HCT116 (cell line): ENCODE measurements around the gene DLG5. TPM values are rescaled to one million over a fixed set of nuclear protein-coding genes. Genes with fewer than 3 reads are reported as not detected.

Experiments used
- ATAC-seq: fragments of 200-7000 bp; cut with Tn5 transposase; 2 replicates; pipeline ENCODE4 v1.9.1; 2020; ENCODE audit warnings: mild to moderate bottlenecking, moderate library complexity
- BruUV-seq: library from RNA; stranded (reverse); fragments of 400-500 nt; replicated peaks from 2 replicates; lab custom pipeline; 2021; lab: Mats Ljungman, UMichigan
- CTCF ChIA-PET: fragments of 300-600 bp; sonication (Branson Sonifier 250); formaldehyde crosslinking; loops from one replicate; lab custom pipeline; 2021; ENCODE audit warnings: antibody characterized with exemption; lab: Charles Lee
- POLR2A ChIA-PET: fragments of 300-600, 350-600 bp; sonication (Branson Sonifier 250); formaldehyde crosslinking; loops from one replicate; lab custom pipeline; 2021; ENCODE audit warnings: antibody characterized with exemption; lab: Charles Lee
- RAD21 ChIA-PET, 2 experiments: fragments of 300-600 bp; sonication (Branson Sonifier 250); formaldehyde crosslinking; loops; one replicate each; lab custom pipeline; 2023; ENCODE audit warnings: low total read pairs in 2 of 2; ENCODE audit not compliant: uncharacterized antibody in 2 of 2, unreplicated experiment in 2 of 2, low non-redundant PET in 1 of 2; lab: Charles Lee
- DNase-seq: peaks from one replicate; pipeline ENCODE4 v3.0.0-alpha.2; 2010; ENCODE audit warnings: low read depth, low spot score
- H2AFZ ChIP-seq: fragments of 200-600 bp; shearing (Covaris generic), sonication (generic); 2 replicates; pipeline ENCODE4 v1.6.1; 2017; ENCODE audit warnings: low read depth, mixed run types, mixed read lengths, antibody characterized with exemption, low read length; ENCODE audit not compliant: poor library complexity, severe bottlenecking
- H3K27ac ChIP-seq: 2 replicates; pipeline ENCODE4 v1.5.1; 2012; ENCODE audit warnings: low read depth, low read length
- H3K27me3 ChIP-seq: fragments of 200-600 bp; sonication (generic); 2 replicates; pipeline ENCODE4 v1.6.1; 2016; ENCODE audit warnings: mixed run types, low read length, mixed read lengths; ENCODE audit not compliant: insufficient read depth
- H3K36me3 ChIP-seq, 2 experiments: fragments of 200-500 bp in 1 of 2; fragments of 200-600 bp in 1 of 2; sonication (Bioruptor generic) in 1 of 2; sonication (generic) in 1 of 2; 2 replicates each; pipeline versions ENCODE4 v1.5.1 to v1.6.1; 2014 to 2016; ENCODE audit warnings: low read length in 2 of 2, inconsistent platforms in 1 of 2, mixed read lengths in 1 of 2, mixed run types in 1 of 2; ENCODE audit not compliant: insufficient read depth in 2 of 2, control insufficient read depth in 1 of 2
- H3K4me1 ChIP-seq, 2 experiments: fragments of 200-600 bp in 1 of 2; sonication (generic) in 1 of 2; 2 replicates each; pipeline versions ENCODE4 v1.5.1 to v1.6.1; 2012 to 2017; ENCODE audit warnings: low read length in 2 of 2, inconsistent platforms in 1 of 2, mild to moderate bottlenecking in 1 of 2, mixed read lengths in 1 of 2, mixed run types in 1 of 2, moderate library complexity in 1 of 2; ENCODE audit not compliant: insufficient read depth in 2 of 2, control insufficient read depth in 1 of 2
- H3K4me2 ChIP-seq: fragments of 200-600 bp; sonication (generic); 2 replicates; pipeline ENCODE4 v1.6.1; 2017; ENCODE audit warnings: mixed run types, low read length, mixed read lengths
- H3K4me3 ChIP-seq, 2 experiments: fragments of 200-600 bp in 1 of 2; sonication (generic) in 1 of 2; replicated peaks in 1 of 2; 2 replicates each; pipeline ENCODE4 v1.5.1; 2011 to 2016; ENCODE audit warnings: low read length in 2 of 2, control low read depth in 1 of 2, low read depth in 1 of 2, mild to moderate bottlenecking in 1 of 2, mixed read lengths in 1 of 2, mixed run types in 1 of 2
- H3K79me2 ChIP-seq: fragments of 200-600 bp; sonication (generic); 2 replicates; pipeline ENCODE4 v1.6.1; 2017; ENCODE audit warnings: mild to moderate bottlenecking, mixed run types, low read length, moderate library complexity, mixed read lengths; ENCODE audit not compliant: insufficient read depth
- H3K9ac ChIP-seq: fragments of 200-600 bp; sonication (generic); 2 replicates; pipeline ENCODE4 v1.6.1; 2016; ENCODE audit warnings: low read length, mixed read lengths
- H3K9me2 ChIP-seq: fragments of 200-600 bp; sonication (generic), shearing (Covaris generic); 2 replicates; pipeline ENCODE4 v1.6.1; 2017; ENCODE audit warnings: mixed run types, mild to moderate bottlenecking, moderate library complexity; ENCODE audit not compliant: insufficient read depth
- H3K9me3 ChIP-seq, 2 experiments: fragments of 200-500 bp in 1 of 2; fragments of 200-600 bp in 1 of 2; sonication (Bioruptor generic) in 1 of 2; sonication (generic) in 1 of 2; 2 replicates each; pipeline ENCODE4 v1.6.1; 2014 to 2017; ENCODE audit warnings: low read length in 2 of 2, mixed read lengths in 2 of 2, inconsistent platforms in 1 of 2, low read depth in 1 of 2, mild to moderate bottlenecking in 1 of 2, mixed run types in 1 of 2, moderate library complexity in 1 of 2; ENCODE audit not compliant: control insufficient read depth in 1 of 2, insufficient read depth in 1 of 2
- H4K20me1 ChIP-seq: fragments of 200-600 bp; sonication (generic), shearing (Covaris generic); 2 replicates; pipeline ENCODE4 v1.6.1; 2017; ENCODE audit warnings: mixed run types, mild to moderate bottlenecking, moderate library complexity; ENCODE audit not compliant: insufficient read depth
- CBX3 ChIP-seq: IDR thresholded peaks from 2 replicates; pipeline ENCODE4 v1.6.1; 2012; ENCODE audit warnings: low read depth
- CEBPB ChIP-seq: IDR thresholded peaks from 2 replicates; pipeline ENCODE4 v1.6.1; 2012; ENCODE audit warnings: low read depth
- EGR1 ChIP-seq: IDR thresholded peaks from 2 replicates; pipeline ENCODE4 v1.6.1; 2012; ENCODE audit warnings: low read depth
- EZH2 ChIP-seq: fragments of 200-600 bp; sonication (generic); IDR thresholded peaks from 2 replicates; pipeline ENCODE4 v1.6.1; 2017; ENCODE audit warnings: antibody characterized with exemption, mixed run types
- MAX ChIP-seq: IDR thresholded peaks from 2 replicates; pipeline ENCODE4 v1.6.1; 2012
- RAD21 ChIP-seq: IDR thresholded peaks from 2 replicates; pipeline ENCODE4 v1.6.1; 2012; ENCODE audit warnings: low read depth, mild to moderate bottlenecking
- SP1 ChIP-seq: IDR thresholded peaks from 2 replicates; pipeline ENCODE4 v1.6.1; 2012; ENCODE audit warnings: low read depth
- SRF ChIP-seq: IDR thresholded peaks from 2 replicates; pipeline ENCODE4 v1.6.1; 2012; ENCODE audit warnings: low read depth
- ZBTB33 ChIP-seq: IDR thresholded peaks from 2 replicates; pipeline ENCODE4 v1.6.1; 2011; ENCODE audit warnings: mild to moderate bottlenecking, low read length, moderate library complexity; ENCODE audit not compliant: insufficient replicate concordance; ENCODE audit errors: extremely low read depth
- ZNF274 ChIP-seq: fragments of 200-500 bp; sonication (Bioruptor generic); IDR thresholded peaks from 2 replicates; pipeline ENCODE4 v1.6.1; 2014; ENCODE audit warnings: mild to moderate bottlenecking, low read depth, low read length, inconsistent platforms
- intact Hi-C: fragments of 100-400 bp; cut with micrococcal nuclease; formaldehyde crosslinking; loops from 2 replicates; pipeline ENCODE4 v1.10.0; 2022
- total RNA-seq: library from RNA; stranded (reverse); gene quantifications from one replicate; pipeline ENCODE4 v1.2.1, GENCODE V29; 2021; ENCODE audit not compliant: unreplicated experiment

DLG5 gene
- total RNA-seq, 1 experiment from 2014 or later: 44.8 TPM

DNA sequence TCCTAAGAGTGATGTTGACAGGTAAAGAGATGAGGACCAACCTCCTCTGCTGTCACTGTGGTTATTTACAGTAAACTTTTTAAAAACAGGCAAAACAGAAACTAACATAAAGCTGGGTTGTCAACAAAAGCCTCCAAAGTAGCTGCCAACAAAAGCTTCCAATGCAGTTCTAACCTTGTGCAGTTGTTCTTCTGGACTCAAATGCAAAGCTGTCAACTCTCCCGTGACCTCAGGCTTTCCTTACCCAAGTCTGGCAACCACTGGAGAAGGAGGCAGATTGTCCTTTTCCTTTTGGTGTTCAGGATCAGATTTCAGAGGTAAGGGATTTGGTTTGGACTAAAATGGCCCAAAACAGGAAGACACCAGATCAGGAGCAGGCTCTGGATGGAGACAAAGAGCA, 63.1 kb downstream of the DLG5 start:
- Histone ChIP-seq H4K20me1 (0 out of 2 replicates have a peak, but pooled peaks cover 3% of the 10 kb centered on the region), H3K4me2 (no peak overlapping the region), H3K4me3 (no peak overlapping the region), H3K27ac (no peak overlapping the region)
- DNase-seq: no peak
- TF ChIP-seq RAD21 (no peak), SP1 (no peak), MAX (no peak), EZH2 (no peak), ZBTB33 (no peak)
- TF ChIP-seq, all 23 proteins: peak for 0
- no peak for ATAC-seq
- no peaks in the 10 kb centered on the region for H3K27me3 ChIP-seq
- BruUV-seq: no TSS peak
- no peaks in the 10 kb centered on the region for H3K9me2 ChIP-seq
- H3K9ac ChIP-seq: no peak overlapping the region
- RAD21 ChIA-PET: no interaction called here
- H3K36me3 ChIP-seq: no peaks in the 10 kb centered on the region
- intact Hi-C loops: no loop called here
- POLR2A ChIA-PET: interaction anchor here (0.9 kb wide), 1 partner anchor 10 kb away, joined by 3 read pairs; no protein-coding TSS in a partner anchor
- peaks cover 0 to 11% of the 10 kb centered on the region in 2 experiments; a peak in 1 of 4 replicates for H3K4me1 ChIP-seq
- no peak overlapping the region for H2AFZ ChIP-seq
- CTCF ChIA-PET: no interaction called here
- H3K9me3 ChIP-seq: no peaks in the 10 kb centered on the region
- H3K79me2 ChIP-seq: peaks cover 20% of the 10 kb centered on the region

DNA sequence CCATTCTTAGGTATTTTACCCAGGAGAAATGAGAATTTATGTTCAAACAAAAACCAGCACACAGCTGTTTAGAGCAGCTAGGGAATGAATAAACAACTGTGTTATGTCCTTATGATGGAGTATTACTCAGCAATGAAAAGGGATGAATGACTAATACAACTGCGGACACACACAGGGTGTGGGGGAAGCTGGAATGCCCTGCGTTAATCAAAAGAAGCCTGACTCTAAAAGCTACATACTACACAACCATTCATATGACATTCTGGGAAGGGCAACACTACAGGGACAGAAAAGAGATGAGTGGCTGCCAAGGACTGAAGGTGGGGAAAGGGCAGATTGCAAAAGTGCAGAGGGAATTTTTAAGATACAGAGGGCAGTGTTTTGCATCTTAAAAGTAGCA, 64.0 kb downstream of the DLG5 start:
- peaks cover 20% of the 10 kb centered on the region for H3K79me2 ChIP-seq
- ChIA-PET POLR2A (no interaction called here), CTCF (no interaction called here), RAD21 (no interaction called here)
- no peak overlapping the region for H3K27ac ChIP-seq
- 0 out of 2 replicates have a peak, but pooled peaks cover 3% of the 10 kb centered on the region for H4K20me1 ChIP-seq
- H3K27me3 ChIP-seq: no peaks in the 10 kb centered on the region
- TF ChIP-seq ZNF274 (no peak), CEBPB (no peak), EGR1 (no peak), SRF (no peak), RAD21 (no peak), CBX3 (no peak)
- H3K9me3 ChIP-seq: no peaks in the 10 kb centered on the region
- no peak overlapping the region for H3K4me3 ChIP-seq
- peaks cover 0 to 7% of the 10 kb centered on the region in 2 experiments; a peak in 1 of 4 replicates for H3K4me1 ChIP-seq
- intact Hi-C loops: no loop called here
- H3K9ac ChIP-seq: no peak overlapping the region
- ATAC-seq (no peak), DNase-seq (no peak)
- no peak overlapping the region for H2AFZ ChIP-seq
- no peaks in the 10 kb centered on the region for H3K9me2 ChIP-seq
- H3K4me2 ChIP-seq: no peak overlapping the region
- no TSS peak for BruUV-seq
- no peaks in the 10 kb centered on the region for H3K36me3 ChIP-seq
